ENCODE measurements around the gene AMACR.

DNA sequence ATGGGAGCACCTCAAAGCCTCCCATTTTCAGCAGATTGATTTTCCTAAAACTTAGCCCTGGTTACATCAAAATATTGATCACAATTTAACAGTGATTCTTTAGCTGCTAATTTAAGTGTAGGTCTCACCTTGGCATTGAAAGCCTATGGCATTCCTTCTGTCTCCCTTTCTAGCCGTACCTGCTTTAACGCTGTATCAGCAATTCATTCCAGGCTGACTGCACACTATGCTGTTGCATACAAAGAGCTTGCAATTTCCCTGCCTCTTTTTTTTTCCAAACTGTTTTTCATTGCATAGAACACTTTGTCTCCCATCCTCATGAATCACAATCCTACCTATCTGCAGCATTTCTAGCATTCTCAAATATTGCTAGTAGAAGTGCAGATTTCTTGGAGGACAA is 8.9 kb upstream of the AMACR start:
- TF ChIP-seq, protein P1, sequence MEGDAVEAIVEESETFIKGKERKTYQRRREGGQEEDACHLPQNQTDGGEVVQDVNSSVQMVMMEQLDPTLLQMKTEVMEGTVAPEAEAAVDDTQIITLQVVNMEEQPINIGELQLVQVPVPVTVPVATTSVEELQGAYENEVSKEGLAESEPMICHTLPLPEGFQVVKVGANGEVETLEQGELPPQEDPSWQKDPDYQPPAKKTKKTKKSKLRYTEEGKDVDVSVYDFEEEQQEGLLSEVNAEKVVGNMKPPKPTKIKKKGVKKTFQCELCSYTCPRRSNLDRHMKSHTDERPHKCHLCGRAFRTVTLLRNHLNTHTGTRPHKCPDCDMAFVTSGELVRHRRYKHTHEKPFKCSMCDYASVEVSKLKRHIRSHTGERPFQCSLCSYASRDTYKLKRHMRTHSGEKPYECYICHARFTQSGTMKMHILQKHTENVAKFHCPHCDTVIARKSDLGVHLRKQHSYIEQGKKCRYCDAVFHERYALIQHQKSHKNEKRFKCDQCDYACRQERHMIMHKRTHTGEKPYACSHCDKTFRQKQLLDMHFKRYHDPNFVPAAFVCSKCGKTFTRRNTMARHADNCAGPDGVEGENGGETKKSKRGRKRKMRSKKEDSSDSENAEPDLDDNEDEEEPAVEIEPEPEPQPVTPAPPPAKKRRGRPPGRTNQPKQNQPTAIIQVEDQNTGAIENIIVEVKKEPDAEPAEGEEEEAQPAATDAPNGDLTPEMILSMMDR (conservative IDR thresholded peaks at IDR 0.05) = no peak
- no peak for TF ChIP-seq ZFX (IDR thresholded peaks at IDR 0.05)
